SK-N-MC (cell line): Measurements from ENCODE around the gene RYR1.

Experiments used
- EZH2 ChIP-seq: fragments of 200-600 bp; sonication (generic); IDR thresholded peaks from one replicate; pipeline ENCODE4 v1.6.1; 2017; ENCODE audit warnings: antibody characterized with exemption
- POLR2AphosphoS5 ChIP-seq: IDR thresholded peaks from 2 replicates; pipeline ENCODE4 v1.6.1; 2012; ENCODE audit warnings: mild to moderate bottlenecking, low read depth, low read length, borderline replicate concordance

DNA sequence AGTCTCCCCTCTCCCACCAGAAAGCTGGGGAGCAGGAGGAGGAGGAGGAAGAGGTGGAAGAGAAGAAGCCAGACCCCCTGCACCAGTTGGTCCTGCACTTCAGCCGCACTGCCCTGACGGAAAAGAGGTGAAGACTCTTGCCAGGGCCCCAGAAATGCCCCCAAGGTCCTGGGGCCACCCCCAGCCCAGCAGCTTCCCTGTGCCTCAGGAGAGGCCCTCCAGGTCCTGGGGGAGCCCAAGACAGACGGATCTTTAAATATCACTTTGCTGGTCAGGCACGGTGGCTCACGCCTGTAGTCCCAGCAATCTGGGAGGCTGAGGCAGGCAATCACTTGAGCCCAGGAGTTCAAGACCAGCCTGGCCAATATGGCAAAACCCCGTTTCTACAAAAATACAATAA is 95.4 kb downstream of the RYR1 start:
- TF ChIP-seq POLR2AphosphoS5 (no peak), EZH2 (no peak)
